Measurements from ENCODE around the gene PDE4D.

DNA sequence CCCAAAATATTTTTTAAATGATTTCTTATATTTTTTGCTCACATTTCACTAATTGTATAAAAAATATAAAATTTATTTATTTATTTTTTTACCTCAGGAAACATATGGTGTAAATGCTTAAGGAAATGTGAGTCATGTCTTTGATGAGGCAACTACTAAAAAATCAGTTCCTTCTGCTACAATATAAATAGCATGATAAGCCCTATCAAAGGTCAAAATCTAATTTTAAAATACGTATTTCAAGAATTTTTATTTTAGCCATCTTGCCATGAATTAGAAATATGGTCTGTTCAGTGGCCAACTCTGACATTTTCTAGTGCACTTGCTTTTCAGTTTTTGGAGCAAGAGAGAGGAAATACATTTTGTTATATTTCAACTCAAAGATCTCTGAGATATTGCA is 50.5 kb downstream of the PDE4D start:
- TF ChIP-seq, protein P1, sequence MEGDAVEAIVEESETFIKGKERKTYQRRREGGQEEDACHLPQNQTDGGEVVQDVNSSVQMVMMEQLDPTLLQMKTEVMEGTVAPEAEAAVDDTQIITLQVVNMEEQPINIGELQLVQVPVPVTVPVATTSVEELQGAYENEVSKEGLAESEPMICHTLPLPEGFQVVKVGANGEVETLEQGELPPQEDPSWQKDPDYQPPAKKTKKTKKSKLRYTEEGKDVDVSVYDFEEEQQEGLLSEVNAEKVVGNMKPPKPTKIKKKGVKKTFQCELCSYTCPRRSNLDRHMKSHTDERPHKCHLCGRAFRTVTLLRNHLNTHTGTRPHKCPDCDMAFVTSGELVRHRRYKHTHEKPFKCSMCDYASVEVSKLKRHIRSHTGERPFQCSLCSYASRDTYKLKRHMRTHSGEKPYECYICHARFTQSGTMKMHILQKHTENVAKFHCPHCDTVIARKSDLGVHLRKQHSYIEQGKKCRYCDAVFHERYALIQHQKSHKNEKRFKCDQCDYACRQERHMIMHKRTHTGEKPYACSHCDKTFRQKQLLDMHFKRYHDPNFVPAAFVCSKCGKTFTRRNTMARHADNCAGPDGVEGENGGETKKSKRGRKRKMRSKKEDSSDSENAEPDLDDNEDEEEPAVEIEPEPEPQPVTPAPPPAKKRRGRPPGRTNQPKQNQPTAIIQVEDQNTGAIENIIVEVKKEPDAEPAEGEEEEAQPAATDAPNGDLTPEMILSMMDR (IDR thresholded peaks at IDR 0.05): no peak
- no peak for TF ChIP-seq POLR2A (IDR thresholded peaks at IDR 0.05)

Data from heart left ventricle (tissue), 13 donors.